ENCODE measurements around the gene HCRTR1. TPM values are rescaled to one million over a fixed set of nuclear protein-coding genes. Genes with fewer than 3 reads are reported as not detected.

The HCRTR1 gene
- total and polyA plus RNA-seq, 10 of the 15 experiments (the other 5 are each of a cell fraction or from before 2014, with no cell fraction given): not detected

DNA sequence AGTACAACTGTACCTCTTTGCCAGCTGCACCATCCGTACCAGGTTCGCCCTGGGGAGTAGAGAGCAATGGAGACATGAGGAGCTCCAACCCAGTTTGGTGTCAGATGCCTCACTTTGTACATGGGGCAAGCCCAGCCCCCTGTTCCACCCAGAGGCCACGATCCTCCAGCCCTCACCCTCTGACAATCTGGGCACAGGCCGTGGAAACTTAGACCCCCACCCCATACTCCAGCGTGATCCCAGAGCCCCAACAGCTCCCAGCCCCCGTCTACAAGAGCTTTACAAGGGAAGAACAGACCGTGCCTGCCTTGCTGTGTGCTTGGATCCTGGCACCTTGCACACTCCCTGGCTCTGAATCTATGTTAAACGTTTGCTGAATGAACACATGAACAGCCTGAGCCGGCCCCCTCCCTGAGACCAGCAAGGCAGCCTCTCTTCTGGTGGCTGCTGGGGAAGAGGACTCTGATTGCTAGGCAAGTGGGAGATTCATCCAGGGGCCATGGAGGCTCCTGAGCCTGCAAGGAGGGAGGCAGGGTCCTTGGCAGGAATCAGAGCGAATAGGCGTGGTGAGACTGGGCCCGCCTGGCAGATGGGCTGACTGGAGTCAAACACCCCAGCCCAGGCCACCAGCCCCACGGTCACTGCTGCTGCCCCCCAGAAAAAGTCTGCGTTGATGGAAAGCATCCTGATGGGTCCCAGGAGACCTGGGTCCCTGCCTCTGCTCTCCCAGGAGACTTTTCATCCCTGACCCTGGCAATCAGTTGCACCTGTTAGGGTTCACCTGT, 39.7 kb downstream of the HCRTR1 start:
- no peak for TF ChIP-seq GATAD2B (conservative IDR thresholded peaks at IDR 0.05; ENCODE audit: low read depth)
- no peak for TF ChIP-seq MEF2B (IDR thresholded peaks at IDR 0.05; ENCODE audit: partially characterized antibody, poor library complexity, severe bottlenecking)
- TF ChIP-seq, protein P1, sequence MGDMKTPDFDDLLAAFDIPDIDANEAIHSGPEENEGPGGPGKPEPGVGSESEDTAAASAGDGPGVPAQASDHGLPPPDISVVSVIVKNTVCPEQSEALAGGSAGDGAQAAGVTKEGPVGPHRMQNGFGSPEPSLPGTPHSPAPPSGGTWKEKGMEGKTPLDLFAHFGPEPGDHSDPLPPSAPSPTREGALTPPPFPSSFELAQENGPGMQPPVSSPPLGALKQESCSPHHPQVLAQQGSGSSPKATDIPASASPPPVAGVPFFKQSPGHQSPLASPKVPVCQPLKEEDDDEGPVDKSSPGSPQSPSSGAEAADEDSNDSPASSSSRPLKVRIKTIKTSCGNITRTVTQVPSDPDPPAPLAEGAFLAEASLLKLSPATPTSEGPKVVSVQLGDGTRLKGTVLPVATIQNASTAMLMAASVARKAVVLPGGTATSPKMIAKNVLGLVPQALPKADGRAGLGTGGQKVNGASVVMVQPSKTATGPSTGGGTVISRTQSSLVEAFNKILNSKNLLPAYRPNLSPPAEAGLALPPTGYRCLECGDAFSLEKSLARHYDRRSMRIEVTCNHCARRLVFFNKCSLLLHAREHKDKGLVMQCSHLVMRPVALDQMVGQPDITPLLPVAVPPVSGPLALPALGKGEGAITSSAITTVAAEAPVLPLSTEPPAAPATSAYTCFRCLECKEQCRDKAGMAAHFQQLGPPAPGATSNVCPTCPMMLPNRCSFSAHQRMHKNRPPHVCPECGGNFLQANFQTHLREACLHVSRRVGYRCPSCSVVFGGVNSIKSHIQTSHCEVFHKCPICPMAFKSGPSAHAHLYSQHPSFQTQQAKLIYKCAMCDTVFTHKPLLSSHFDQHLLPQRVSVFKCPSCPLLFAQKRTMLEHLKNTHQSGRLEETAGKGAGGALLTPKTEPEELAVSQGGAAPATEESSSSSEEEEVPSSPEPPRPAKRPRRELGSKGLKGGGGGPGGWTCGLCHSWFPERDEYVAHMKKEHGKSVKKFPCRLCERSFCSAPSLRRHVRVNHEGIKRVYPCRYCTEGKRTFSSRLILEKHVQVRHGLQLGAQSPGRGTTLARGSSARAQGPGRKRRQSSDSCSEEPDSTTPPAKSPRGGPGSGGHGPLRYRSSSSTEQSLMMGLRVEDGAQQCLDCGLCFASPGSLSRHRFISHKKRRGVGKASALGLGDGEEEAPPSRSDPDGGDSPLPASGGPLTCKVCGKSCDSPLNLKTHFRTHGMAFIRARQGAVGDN (IDR thresholded peaks at IDR 0.05): no peak
- TF ChIP-seq CREB1 (IDR thresholded peaks at IDR 0.05; ENCODE audit: low read depth): no peak
- Histone ChIP-seq H3K9ac (ENCODE audit: control insufficient read depth, insufficient read depth, low read length) (no peak overlapping the region), H3K27ac (ENCODE audit: control insufficient read depth, insufficient read depth) (no peak overlapping the region), H3K9me3 (replicated peaks; ENCODE audit: control insufficient read depth, insufficient read depth, low read length) (no peaks in the 10 kb centered on the region), H3K36me3 (ENCODE audit: control insufficient read depth in 2 of 2, insufficient read depth in 2 of 2, low read length in 1 of 2) (no peaks in the 10 kb centered on the region), H3K27me3 (replicated peaks in 1 of 2; ENCODE audit: control insufficient read depth in 2 of 2, insufficient read depth in 2 of 2, low read length in 1 of 2) (no peaks in the 10 kb centered on the region; a peak in 1 of 4 replicates), H3K4me2 (ENCODE audit: control insufficient read depth, insufficient read depth) (no peak overlapping the region), H2AFZ (ENCODE audit: control insufficient read depth, low read depth, low read length) (no peak overlapping the region), H3K79me2 (ENCODE audit: control insufficient read depth, insufficient read depth, low read length) (no peaks in the 10 kb centered on the region), H4K20me1 (ENCODE audit: control insufficient read depth, insufficient read depth) (no peaks in the 10 kb centered on the region), H3K4me1 (ENCODE audit: control insufficient read depth, insufficient read depth, low read length) (no peaks in the 10 kb centered on the region), H3K4me3 (no peak overlapping the region)
- no peak for ATAC-seq
- DNase-seq (ENCODE audit: low read depth, low spot score): no peak
- 17% methylated on average over 14 of the region's 14 CpGs for WGBS (ENCODE audit: insufficient coverage, insufficient replicate concordance, low lambda C conversion rate, missing lambda C conversion rate)
- FAIRE-seq: no peak
- CTCF ChIA-PET: interaction anchor here (0.6 to 0.8 kb wide), 2 partner anchors 12 to 263 kb away, joined by 3 to 4 read pairs; partner anchors contain the start of gene PEF1
- BruUV-seq (replicated peaks): no TSS peak
- in situ Hi-C loops (cut with MboI) (loop anchor here (5.0 kb wide), 1 partner anchor 140 kb away; no protein-coding TSS in a partner anchor), intact Hi-C loops (cut with micrococcal nuclease; ENCODE audit: unreplicated experiment) (no loop called here)
- RAD21 ChIA-PET (ENCODE audit: unreplicated experiment): interaction anchor here (0.5 kb wide), 1 partner anchor 132 kb away, joined by 3 read pairs; no protein-coding TSS in a partner anchor
- POLR2A ChIA-PET: interaction anchor here (0.6 kb wide), 1 partner anchor 626 kb away, joined by 5 read pairs; no protein-coding TSS in a partner anchor
- SMC1A ChIA-PET (ENCODE audit: uncharacterized antibody, unreplicated experiment): interaction anchor here (1.3 kb wide), 1 partner anchor 94 kb away, joined by 4 read pairs; no protein-coding TSS in a partner anchor
